GM12878 (cell line): ENCODE results near the gene SPOCK1.

Experiments used
- CTCF ChIP-seq, 3 experiments: IDR thresholded peaks in 2 of 3; conservative IDR thresholded peaks in 1 of 3; 2 replicates each; pipeline ENCODE4 v1.5.1; 2011; ENCODE audit warnings: low read depth in 3 of 3, low read length in 3 of 3, mild to moderate bottlenecking in 3 of 3, control low read depth in 2 of 3, moderate library complexity in 2 of 3, inconsistent platforms in 1 of 3, mixed read lengths in 1 of 3; ENCODE audit not compliant: control insufficient read depth in 2 of 3, insufficient read depth in 1 of 3; ENCODE audit errors: extremely low read depth in 1 of 3
- TCF7 ChIP-seq: IDR thresholded peaks from 2 replicates; pipeline ENCODE4 v1.6.1; 2014; ENCODE audit warnings: antibody characterized with exemption, borderline replicate concordance

- no peak for TF ChIP-seq CTCF (IDR thresholded peaks at IDR 0.05 in 2 of 3, conservative IDR thresholded peaks at IDR 0.05 in 1 of 3; ENCODE audit: control insufficient read depth in 2 of 3, extremely low read depth in 1 of 3, insufficient read depth in 1 of 3, low read depth in 3 of 3, low read length in 3 of 3)
- no peak for TF ChIP-seq TCF7
These were observed 275.5 kb downstream of the SPOCK1 start for GRCh38 chr5:137223324-137224295.
